ENCODE measurements around the gene NCOR2. TPM values are rescaled to one million over a fixed set of nuclear protein-coding genes. Genes with fewer than 3 reads are reported as not detected.
A peak's percentile ranks its signal among the peaks of the same experiment; 100 is the strongest.

NCOR2 gene
- total and polyA plus RNA-seq, 2 of the 4 experiments (the other 2 are of a cell fraction): 12.9 to 40.8 TPM

- Histone ChIP-seq H4K8ac (ENCODE audit: low read depth in 2 of 2, low read length in 2 of 2) (no peak overlapping the region), H3K14ac (replicated peaks; ENCODE audit: low read depth, low read length) (no peak overlapping the region), H2BK120ac (ENCODE audit: low read depth, low read length) (no peak overlapping the region), H3K9ac (ENCODE audit: low read depth, low read length) (no peak overlapping the region), H2BK20ac (ENCODE audit: low read depth, low read length) (no peak overlapping the region), H2AK9ac (replicated peaks; ENCODE audit: low read depth, low read length, poor library complexity) (no peak overlapping the region), H2BK15ac (ENCODE audit: low read depth, low read length) (no peak overlapping the region), H3K36me3 (ENCODE audit: control insufficient read depth, insufficient read depth, low read length) (no peaks in the 10 kb centered on the region), H3K23ac (ENCODE audit: low read depth, low read length) (no peak overlapping the region), H3K18ac (ENCODE audit: low read depth, low read length) (no peak overlapping the region), H4K5ac (ENCODE audit: low read depth, low read length) (no peak overlapping the region), H4K20me1 (ENCODE audit: insufficient read depth, low read length) (no peaks in the 10 kb centered on the region; the same call in 1 of the 2 replicates), H3K4ac (ENCODE audit: low read depth, low read length) (peak overlapping the region; percentile 19; the same call in 1 of the 2 replicates), H3K79me1 (ENCODE audit: low read depth in 1 of 2, low read length in 2 of 2) (no peaks in the 10 kb centered on the region), H2AFZ (replicated peaks; ENCODE audit: low read length, poor library complexity) (no peak overlapping the region), H4K91ac (ENCODE audit: insufficient read depth, low read depth, low read length) (no peak overlapping the region; the same call in 1 of the 2 replicates), H2BK5ac (ENCODE audit: low read depth, low read length, poor library complexity, severe bottlenecking) (no peak overlapping the region), H3K4me1 (ENCODE audit: control insufficient read depth, insufficient read depth, low read length) (peaks cover 9% of the 10 kb centered on the region; the same call in 1 of the 2 replicates), H3K9me1 (ENCODE audit: insufficient read depth, low read length) (no peaks in the 10 kb centered on the region; the same call in 1 of the 2 replicates), H3K4me3 (ENCODE audit: insufficient read depth, low read depth, low read length) (no peak overlapping the region), H3K4me2 (ENCODE audit: low read depth, low read length) (no peak overlapping the region), H3K9me3 (ENCODE audit: control insufficient read depth, insufficient read depth, low read length) (no peaks in the 10 kb centered on the region), H3K27me3 (ENCODE audit: control insufficient read depth, insufficient read depth, low read length) (peaks cover 2% of the 10 kb centered on the region; the same call in 1 of the 2 replicates), H2AK5ac (ENCODE audit: low read depth, low read length) (no peak overlapping the region), H3K56ac (ENCODE audit: extremely low read depth, insufficient read depth, low read length) (no peak overlapping the region), H3K27ac (ENCODE audit: insufficient read depth, low read length) (no peak overlapping the region)
- TF ChIP-seq RFX5 (IDR thresholded peaks at IDR 0.05; ENCODE audit: low read depth, low read length) (no peak), RAD21 (IDR thresholded peaks at IDR 0.05; ENCODE audit: low read length) (no peak), NFE2L2 (IDR thresholded peaks at IDR 0.05; ENCODE audit: low read depth, low read length) (no peak), MAZ (IDR thresholded peaks at IDR 0.05; ENCODE audit: borderline replicate concordance, low read depth, low read length) (no peak), ELK1 (IDR thresholded peaks at IDR 0.05; ENCODE audit: borderline replicate concordance, low read depth, low read length) (no peak), MAFK (IDR thresholded peaks at IDR 0.05; ENCODE audit: low read depth, low read length) (no peak)
- WGBS, 2 experiments (ENCODE audit: extremely low coverage in 2 of 2, insufficient read length in 1 of 2): 90% methylated on average over 7 of the region's 14 CpGs; no CpG with 5 or more reads in 1 of the 2 experiments
- in situ Hi-C loops (cut with MboI; ENCODE audit: low sequenced_read_pairs) (no loop called here), dilution Hi-C loops (cut with HindIII; ENCODE audit: low sequenced_read_pairs, unreplicated experiment) (no loop called here), intact Hi-C loops (cut with micrococcal nuclease) (no loop called here)
- no TSS peak for BruUV-seq (replicated peaks)
- ChIA-PET POLR2A (ENCODE audit: unreplicated experiment) (no interaction called here), CTCF (no interaction called here)
- no peak for ATAC-seq (ENCODE audit: low read depth)
- DNase-seq: no peak
Observed at GRCh38 chr12:124593176-124593575, 25.8 kb upstream of the NCOR2 start.

All from IMR-90 (cell line).